AML-193 (cell line): Measurements from ENCODE around the gene NKX6-2.
"Not testable (repeated sequence)": the region's sequence is repeated elsewhere in the genome, so short reads cannot be mapped to it uniquely, and the experiment has no call there.

ENCODE experiments used
- DNase-seq, 2 experiments: peaks; one replicate each; lab custom pipeline; 2025; lab: John Stamatoyannopoulos, UW

The NKX6-2 gene

GRCh38 chr10:132797986-132798385 lies 12.0 kb upstream of the NKX6-2 start:
- DNase-seq, result not testable (repeated sequence)

GRCh38 chr10:132796846-132797245 lies 10.9 kb upstream of the NKX6-2 start:
- no peak for DNase-seq

GRCh38 chr10:132793871-132794849 lies 8.2 kb upstream of the NKX6-2 start:
- no peak for DNase-seq

- DNase-seq, result no peak
Measured at GRCh38 chr10:132793213-132793612, 7.3 kb upstream of the NKX6-2 start.

- DNase-seq, result no peak
Measured at GRCh38 chr10:132792796-132793195, 6.8 kb upstream of the NKX6-2 start.

GRCh38 chr10:132792099-132792498 lies 6.2 kb upstream of the NKX6-2 start:
- DNase-seq, result not testable (repeated sequence)

- no peak for DNase-seq
Measured at GRCh38 chr10:132790934-132791829, 5.2 kb upstream of the NKX6-2 start.

- no peak for DNase-seq
Measured at GRCh38 chr10:132790470-132790869, 4.5 kb upstream of the NKX6-2 start.

GRCh38 chr10:132789659-132790148 lies 3.8 kb upstream of the NKX6-2 start:
- no peak for DNase-seq

- no peak for DNase-seq
Measured at GRCh38 chr10:132788831-132789219, 2.9 kb upstream of the NKX6-2 start.

- DNase-seq, result no peak
Measured at GRCh38 chr10:132788180-132788830, 2.4 kb upstream of the NKX6-2 start.

- no peak for DNase-seq
Measured at GRCh38 chr10:132787495-132788179, 1.7 kb upstream of the NKX6-2 start.

GRCh38 chr10:132786884-132787494 lies 1.0 kb upstream of the NKX6-2 start:
- DNase-seq, result no peak

- DNase-seq, result no peak
Measured at GRCh38 chr10:132786476-132786883, 533 bp upstream of the NKX6-2 start.

GRCh38 chr10:132784866-132785722 lies 853 bp downstream of the NKX6-2 start:
- no peak for DNase-seq

GRCh38 chr10:132783940-132784865 lies 1.7 kb downstream of the NKX6-2 start:
- DNase-seq, result no peak

GRCh38 chr10:132783165-132783939 lies 2.6 kb downstream of the NKX6-2 start:
- DNase-seq, result no peak

- DNase-seq, result no peak
Measured at GRCh38 chr10:132781556-132781955, 4.4 kb downstream of the NKX6-2 start.
